T47D (cell line): ENCODE data around the gene THRB.

Experiments used
- DNase-seq, 2 experiments: peaks; one replicate each; pipeline versions ENCODE4 v3.0.0 to v3.0.0-alpha.2; 2011 to 2012; ENCODE audit warnings: low read depth in 1 of 2, low spot score in 1 of 2
- JUND ChIP-seq: IDR thresholded peaks from 2 replicates; pipeline ENCODE4 v1.6.1; 2012; ENCODE audit warnings: low read depth
- in situ Hi-C: cut with HindIII; loops from 2 replicates; pipeline ENCODE4 v1.10.0; 2016; ENCODE audit warnings: low sequenced_read_pairs, low pct_unique_long_range_greater_than_20kb

THRB gene

DNA sequence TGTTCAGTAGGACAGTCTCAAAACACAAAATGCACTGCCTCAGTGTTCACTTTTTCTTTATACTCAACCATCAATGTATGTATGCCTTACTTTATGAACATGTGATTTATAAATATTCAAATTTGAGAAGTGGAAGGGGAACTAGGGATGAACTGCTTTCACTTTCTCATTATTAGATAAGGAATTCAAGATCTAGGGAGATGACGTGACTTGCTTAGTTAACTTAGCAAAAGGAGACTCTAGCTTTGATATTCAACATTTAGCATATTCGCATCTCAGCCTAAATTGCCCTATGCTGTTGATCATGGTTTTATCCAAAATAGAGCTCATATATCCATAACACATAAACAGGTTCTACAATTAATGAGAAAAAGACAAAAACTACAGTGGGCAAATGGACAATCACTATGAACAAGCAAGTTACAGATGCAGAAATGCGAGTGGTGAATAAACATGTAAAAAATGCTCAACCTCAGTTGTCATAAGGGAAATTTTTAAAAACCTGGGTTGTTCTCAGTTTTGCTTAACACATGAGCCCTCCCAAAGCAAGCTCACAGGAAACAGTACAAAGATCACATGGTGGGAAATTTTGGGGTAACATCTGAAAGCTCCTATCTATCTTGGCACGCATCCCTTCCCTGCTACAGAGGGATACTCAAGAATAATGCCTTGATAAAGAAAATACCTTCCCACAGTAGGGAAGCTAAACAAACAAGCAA, 269.8 kb downstream of the THRB start:
- DNase-seq = no peak
- in situ Hi-C loops = no loop called here

DNA sequence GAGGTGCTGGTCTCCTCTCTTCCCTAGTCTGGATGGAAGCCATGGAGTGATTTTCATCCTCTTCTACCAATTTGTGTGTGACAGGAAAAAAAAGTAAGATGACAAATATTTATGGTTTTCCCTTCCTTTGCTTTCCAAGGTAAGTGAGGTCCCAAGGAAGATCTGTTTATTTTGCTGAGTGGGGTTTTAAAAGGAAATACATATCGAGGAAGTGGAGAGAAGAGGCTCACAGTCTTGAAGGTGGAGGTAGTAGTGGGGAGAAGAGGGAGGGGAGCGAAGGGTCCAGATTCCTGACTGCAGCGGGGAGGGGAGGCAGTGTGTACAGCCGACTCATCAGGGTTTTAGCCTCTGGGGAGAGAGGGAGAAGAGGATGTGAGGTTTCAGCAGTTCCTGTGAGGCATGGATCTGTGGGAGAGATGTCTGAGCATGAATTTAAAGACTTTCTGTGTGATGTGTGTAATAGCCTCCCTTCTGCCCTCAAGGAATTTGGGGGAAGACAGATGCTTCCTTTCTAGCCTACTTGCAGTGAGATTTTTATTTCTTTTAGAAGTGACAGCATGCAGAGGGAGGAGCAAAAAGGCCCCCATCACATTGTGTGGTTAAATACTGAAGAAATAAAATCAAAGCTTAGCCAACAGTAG, 272.4 kb downstream of the THRB start:
- no peak for TF ChIP-seq JUND
- in situ Hi-C loops = no loop called here
- no peak for DNase-seq

More for the DNA sequence above, 269.8 kb downstream of the THRB start:
- TF ChIP-seq JUND = no peak

DNA sequence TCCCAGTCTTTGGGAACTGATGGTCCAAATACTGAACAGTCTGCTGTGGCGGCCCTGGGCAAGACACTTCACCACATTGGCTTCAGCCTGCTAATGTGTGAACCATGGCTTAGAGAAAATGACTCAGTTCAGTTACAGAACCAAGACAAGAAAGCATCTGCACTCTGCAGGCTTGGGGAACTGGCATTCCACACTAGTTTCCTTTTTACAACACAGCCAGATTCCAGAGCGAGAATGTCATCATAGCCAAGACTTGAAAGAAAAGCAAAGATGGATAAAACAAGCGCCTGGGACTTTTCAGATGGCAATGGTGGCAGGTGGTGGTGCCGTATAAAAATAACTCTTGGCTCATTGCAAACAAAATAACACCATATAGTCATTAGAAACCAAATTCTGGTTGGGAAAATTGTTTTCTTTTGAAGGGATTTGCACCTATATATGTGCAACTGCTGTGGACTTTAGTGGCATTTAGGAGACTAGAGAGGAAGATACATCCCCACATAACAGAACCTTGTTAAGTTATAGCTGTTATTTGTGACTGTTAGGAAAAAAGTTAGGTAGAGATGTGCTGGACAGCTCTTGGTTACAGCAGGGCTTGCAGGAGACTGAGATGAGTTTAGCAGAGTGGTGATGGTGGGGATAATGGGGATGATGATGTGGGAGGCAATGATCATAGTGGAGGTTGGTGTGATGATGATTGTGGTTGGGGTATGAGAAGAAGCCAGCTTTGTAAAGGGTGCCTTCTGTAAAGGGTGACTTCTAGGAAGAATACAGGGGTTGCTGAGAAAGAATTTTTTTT, 273.6 kb downstream of the THRB start:
- peak in 1 of 2 experiments; percentile 5 for DNase-seq
- TF ChIP-seq JUND = no peak
- in situ Hi-C loops = no loop called here

DNA sequence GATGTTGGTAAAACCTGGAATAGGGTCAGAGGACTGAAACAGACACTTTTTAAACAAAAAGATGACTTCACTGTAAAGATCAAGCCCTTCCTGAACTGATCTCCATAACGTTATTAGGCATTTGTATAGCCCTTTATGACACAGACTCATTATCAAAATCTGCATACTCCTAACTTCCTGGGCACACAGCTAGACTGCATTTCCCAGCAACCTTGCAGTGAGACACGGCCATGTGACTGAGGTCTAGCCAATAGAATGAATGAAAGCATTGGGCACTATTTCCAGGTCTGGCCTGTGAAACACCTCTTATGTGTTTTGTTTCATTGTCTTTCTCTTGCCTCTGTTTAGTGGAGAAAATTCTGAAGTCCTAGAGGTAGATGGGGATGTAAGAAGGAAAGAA, 279.1 kb downstream of the THRB start:
- TF ChIP-seq JUND = no peak
- DNase-seq = no peak
- in situ Hi-C loops = no loop called here

DNA sequence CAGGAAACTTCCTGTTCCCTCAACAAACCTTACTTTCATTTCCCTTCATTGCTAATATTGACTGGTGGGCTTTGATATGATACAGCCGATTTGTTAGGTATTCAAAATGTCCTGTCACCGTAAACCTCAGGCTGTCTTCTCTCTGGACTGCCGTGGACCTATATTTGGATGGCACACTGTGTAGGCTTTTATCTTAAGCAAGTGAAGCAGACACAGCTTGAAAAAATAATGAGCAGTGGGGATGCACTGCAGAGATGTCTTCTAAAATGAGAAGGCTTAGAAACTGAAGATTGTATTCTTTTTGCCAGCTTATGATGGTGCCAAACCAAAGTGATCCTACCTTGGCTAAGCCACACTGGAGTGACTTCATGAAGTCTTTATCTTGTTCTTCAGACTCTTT, 283.3 kb downstream of the THRB start:
- TF ChIP-seq JUND = no peak
- in situ Hi-C loops = no loop called here
- no peak for DNase-seq

DNA sequence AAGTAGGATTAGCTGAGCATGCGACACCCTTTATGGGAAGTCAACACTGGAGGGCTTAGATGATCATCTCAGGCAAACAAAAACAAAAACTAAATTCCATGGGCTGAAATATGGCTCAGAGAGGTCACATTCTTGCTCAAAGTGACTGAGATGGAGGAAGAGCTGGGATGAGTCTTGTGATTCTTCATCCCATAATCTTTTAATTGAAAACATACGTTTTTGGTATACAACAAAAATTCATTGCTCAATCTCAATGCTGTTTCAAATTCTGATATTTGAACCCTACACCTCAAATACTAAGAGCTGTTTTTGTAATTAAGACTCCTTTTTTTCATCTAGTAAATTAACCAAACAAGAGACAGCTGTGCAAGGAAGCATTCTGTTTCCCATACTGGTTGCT, 292.6 kb downstream of the THRB start:
- peak in 1 of 2 experiments; percentile 5 for DNase-seq
- in situ Hi-C loops = no loop called here
- TF ChIP-seq JUND = no peak

DNA sequence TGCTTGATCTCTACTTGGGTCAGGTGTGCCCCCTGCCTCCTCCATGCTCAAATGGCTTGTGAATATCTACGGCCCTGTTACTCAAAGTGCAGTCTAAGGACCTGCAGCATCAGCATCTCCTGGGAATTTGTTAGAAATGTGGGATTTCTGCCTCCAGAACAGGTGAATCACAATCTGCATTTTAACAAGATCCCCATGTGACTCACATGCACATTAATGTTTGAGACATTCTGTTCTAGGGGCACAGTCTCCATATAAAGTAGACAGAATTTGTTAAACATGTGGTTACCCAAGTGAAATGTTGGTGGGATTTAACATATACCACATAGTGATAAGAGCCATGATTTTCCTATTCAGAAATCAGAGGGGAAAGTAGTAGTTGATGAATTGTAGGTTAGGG, 293.3 kb downstream of the THRB start:
- in situ Hi-C loops = no loop called here
- TF ChIP-seq JUND = no peak
- no peak for DNase-seq

DNA sequence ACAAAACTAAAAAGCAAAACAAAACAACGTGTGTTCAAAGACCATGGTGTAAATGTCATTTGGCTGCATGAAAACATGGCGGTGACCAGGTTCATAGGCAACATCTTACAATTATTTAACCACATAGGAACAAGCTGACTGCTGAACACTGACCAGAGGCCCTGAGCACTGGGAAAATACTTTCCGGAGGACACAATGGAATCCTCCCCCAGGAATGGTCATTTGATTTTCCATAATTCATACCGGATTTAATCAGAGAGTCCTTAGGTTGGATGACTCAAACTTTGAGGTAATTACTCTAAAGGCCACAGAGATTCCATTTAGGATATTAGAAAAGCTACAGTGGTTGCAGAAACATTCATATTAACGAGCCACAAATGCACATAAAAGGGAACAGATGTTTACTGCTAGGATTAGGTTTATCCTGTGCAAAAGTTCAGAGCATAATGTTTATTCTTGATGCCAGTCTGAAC, 294.8 kb downstream of the THRB start:
- no peak for TF ChIP-seq JUND
- in situ Hi-C loops = no loop called here
- DNase-seq = no peak

DNA sequence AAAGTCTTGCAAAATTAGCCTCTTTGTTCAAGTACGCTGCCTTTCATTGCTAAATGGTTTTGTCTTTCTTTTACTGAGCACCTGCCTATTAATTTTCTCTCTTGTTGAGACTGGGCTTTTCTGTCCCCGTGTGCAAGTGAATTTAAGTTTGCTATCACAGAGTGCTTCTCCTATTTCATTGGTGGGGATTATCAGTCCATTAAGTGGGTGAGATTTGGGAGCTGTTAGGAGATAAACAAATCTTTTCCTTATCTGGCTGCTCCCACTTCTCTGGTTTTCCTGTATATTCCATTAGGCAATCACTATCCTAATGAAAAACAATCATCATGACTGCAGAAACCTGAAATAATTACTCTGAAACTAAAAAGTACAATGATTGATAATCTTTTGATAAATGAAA, 295.4 kb downstream of the THRB start:
- in situ Hi-C loops = no loop called here
- no peak for DNase-seq
- no peak for TF ChIP-seq JUND

DNA sequence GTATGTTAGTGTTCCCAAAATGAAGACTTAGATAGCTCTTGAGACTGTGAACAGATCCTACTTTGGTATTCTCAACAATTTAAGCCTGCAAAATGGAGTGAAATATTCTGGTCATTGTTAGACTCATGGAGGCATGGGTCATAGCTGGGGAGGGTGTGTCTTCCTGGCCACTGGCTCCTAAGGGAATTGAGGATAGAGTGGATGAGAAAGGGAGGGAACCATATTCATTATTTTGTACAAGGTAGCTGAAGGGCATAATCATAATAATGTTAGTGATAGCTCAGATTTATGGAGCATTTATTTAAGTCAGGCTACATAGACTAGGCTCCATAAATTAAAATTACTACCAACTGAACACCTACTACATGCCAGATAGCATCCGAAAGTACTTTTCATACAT, 295.9 kb downstream of the THRB start:
- no peak for TF ChIP-seq JUND
- DNase-seq = no peak
- in situ Hi-C loops = no loop called here

DNA sequence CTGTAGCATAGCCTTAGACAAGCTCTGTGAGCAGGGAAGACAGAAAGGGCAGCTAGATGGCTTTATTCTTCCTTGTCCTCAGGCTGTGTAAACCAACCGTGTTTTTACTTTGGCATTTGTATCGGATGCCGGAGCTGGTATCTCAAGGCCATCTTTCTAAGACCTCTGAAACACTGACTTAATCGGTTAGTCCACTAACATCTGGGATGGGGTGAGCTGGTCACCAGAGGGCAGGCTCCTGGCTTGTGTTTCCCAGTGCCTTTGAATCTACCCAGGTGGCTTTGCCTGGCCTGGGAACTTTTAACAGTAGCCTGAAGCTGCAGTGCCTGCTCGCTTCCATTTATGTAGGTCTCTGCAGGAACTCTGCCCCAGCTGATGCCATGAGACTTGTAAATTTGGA, 296.8 kb downstream of the THRB start:
- in situ Hi-C loops = no loop called here
- TF ChIP-seq JUND = no peak
- DNase-seq = peak in 1 of 2 experiments; percentile 16

DNA sequence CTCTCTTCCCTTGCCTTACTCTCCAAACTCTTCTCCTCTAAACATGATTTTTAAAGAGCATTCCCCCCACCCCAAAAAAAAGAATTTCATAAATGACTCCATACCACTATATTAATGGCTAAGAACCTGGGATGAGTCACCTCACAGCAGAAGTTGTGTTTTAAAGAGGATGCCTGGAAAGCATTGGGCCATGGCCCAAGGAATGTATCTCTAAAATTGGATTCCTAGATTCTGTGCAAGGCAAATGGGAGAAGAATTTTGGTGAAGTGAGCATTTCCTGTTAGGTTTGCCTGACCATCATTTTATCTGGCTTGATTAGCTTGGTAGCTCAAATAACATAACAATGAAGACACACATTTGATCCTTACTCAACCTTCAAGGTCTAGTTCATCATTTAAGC, 298.1 kb downstream of the THRB start:
- DNase-seq = no peak
- no peak for TF ChIP-seq JUND
- in situ Hi-C loops = no loop called here

DNA sequence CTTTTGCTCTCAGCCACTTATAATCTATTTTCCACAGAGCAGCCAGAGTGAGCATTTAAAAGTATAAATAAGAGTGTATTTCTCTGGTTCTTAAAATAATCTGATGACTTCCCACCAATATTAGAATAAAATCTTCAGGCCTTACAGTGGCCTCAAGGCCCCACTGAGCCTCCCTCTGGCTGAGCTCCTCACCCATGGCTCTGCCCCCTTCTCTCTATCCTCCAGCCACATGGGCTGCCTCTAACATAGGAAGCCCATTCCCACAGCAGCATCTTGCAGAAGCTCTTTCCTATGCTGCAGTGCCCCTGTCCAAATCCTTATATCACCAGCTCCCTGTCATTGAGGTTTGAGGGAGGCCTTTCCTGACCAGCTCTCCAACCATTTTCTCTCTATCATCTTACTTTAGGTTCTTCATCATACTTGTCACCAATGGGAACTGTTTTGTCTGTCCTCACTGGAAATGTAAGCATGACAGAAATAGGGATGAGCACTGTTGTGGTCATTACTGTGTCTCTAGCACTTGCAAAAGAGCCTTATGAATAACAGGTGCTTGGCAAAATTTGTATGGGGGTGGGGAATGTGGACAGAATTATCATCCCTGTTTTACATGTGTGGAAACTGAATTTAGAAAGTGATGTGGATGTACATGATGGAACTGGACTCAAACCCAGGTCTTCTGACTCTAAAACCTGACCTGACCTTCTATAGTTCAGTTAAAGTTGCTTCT, 299.0 kb downstream of the THRB start:
- no peak for DNase-seq
- TF ChIP-seq JUND = no peak
- in situ Hi-C loops = no loop called here
